Heart right ventricle (tissue), 16 donors: Measurements from ENCODE around the gene POLD3. TPM values are rescaled to one million over a fixed set of nuclear protein-coding genes. Genes with fewer than 3 reads are reported as not detected.

Experiments used
- ATAC-seq, 8 donors: fragments of 200-7000 bp; cut with Tn5 transposase; one replicate each; pipeline ENCODE4 v1.9.1; 2020; ENCODE audit warnings: mild to moderate bottlenecking in 8 of 8, moderate library complexity in 8 of 8, moderate number of reproducible peaks in 1 of 8
- DNase-seq, 2 donors: peaks; one replicate each; pipeline ENCODE4 v3.0.0-alpha.2; 2020
- H3K27ac ChIP-seq, 10 donors: fragments of 200-600 bp; sonication (generic) in 2 of 10; one replicate each; pipeline versions ENCODE4 v1.5.0 to v1.8.0; 2020 to 2022; ENCODE audit warnings: mild to moderate bottlenecking in 3 of 10
- H3K27me3 ChIP-seq, 7 donors: fragments of 200-600 bp; one replicate each; pipeline ENCODE4 v1.8.0; 2021 to 2022; ENCODE audit warnings: mild to moderate bottlenecking in 2 of 7
- H3K36me3 ChIP-seq, 9 donors: fragments of 200-600 bp; sonication (generic) in 1 of 9; one replicate each; pipeline versions ENCODE4 v1.5.0 to v1.8.0; 2020 to 2022; ENCODE audit warnings: mild to moderate bottlenecking in 2 of 9
- H3K4me1 ChIP-seq, 9 donors: fragments of 200-600 bp; sonication (generic) in 1 of 9; one replicate each; pipeline versions ENCODE4 v1.5.0 to v1.8.0; 2020 to 2022; ENCODE audit warnings: mild to moderate bottlenecking in 4 of 9
- H3K4me3 ChIP-seq, 10 donors: fragments of 200-600 bp; sonication (generic) in 2 of 10; one replicate each; pipeline versions ENCODE4 v1.5.0 to v1.8.0; 2020 to 2022; ENCODE audit warnings: mild to moderate bottlenecking in 7 of 10, moderate library complexity in 2 of 10
- H3K9me3 ChIP-seq, 11 donors: fragments of 200-600 bp in 10 of 11; sonication (generic) in 2 of 11; one replicate each; pipeline versions ENCODE4 v1.5.0 to v1.8.0; 2013 to 2022; ENCODE audit warnings: mild to moderate bottlenecking in 2 of 11, control low read depth in 1 of 11, moderate library complexity in 1 of 11
- CTCF ChIP-seq, 9 donors: fragments of 200-600 bp; sonication (generic) in 2 of 9; IDR thresholded peaks; one replicate each; pipeline versions ENCODE4 v1.5.0 to v1.8.0; 2021 to 2022; ENCODE audit warnings: antibody characterized with exemption in 9 of 9, mild to moderate bottlenecking in 5 of 9, moderate library complexity in 1 of 9
- WGBS, 2 donors: extraction: QIAGEN DNeasy Blood & Tissue Kit; methylation state at CpG; one replicate each; pipeline ENCODE4 v1.1.7; 2013; ENCODE audit warnings: inconsistent platforms in 1 of 2; 5-methylcytosine and 5-hydroxymethylcytosine counted together
- intact Hi-C, 10 donors: fragments of 100-400 bp; cut with DNase I; formaldehyde crosslinking; loops; one replicate each; pipeline versions ENCODE4 v1.11.1 to v1.14.2; 2022
- polyA plus RNA-seq, 2 donors: library from polyadenylated mRNA; stranded (reverse); fragments of 200-250 nt; gene quantifications; one replicate each; pipeline ENCODE4 v1.2.3, GENCODE V29; 2013
- total RNA-seq, 10 donors: library from RNA; stranded (reverse); fragmentation: NEBNext Ultra II Directional in 3 of 10; extraction: Animal tissue kit (Norgen Biotek cat#: 25700) in 3 of 10; gene quantifications; one replicate each; pipeline versions ENCODE4 v1.2.1 to v1.2.4, GENCODE V29; 2021 to 2023
- donor health status: Arrhythmogenic right ventricular cardiomyopathy.
- donor health status: ischemic (EF 13 %, LVEDD 7.1; RV severe dilation, severe dysfunction).
- donor health status: healthy with polysubstance abuse.
- donor health status: DM: no; HTN: yes; CAD: no.
- donor health status: DM: no; HTN: no; CAD: no.
- donor health status: ischemic (EF 25% LVEDD 6.9; RV normal size, moderate dysfunction).
- donor health status: ischemic (EF 25% LVEDD 5.7; RV mildly dilated, moderate dysfunction).
- donor health status: healthy.
- donor health status: DM: yes; HTN: yes; CAD: no.
- donor health status: Ischemic cardiomyopathy.
- donor health status: ischemic (EF 35%, LVEDD 5.7; RV mildly dilated, moderate dysfunction).
- donor health status: nonischemic (EF 11% LVEDD 7.7; RV severe dilation, severe dysfunction).
- donor health status: DM: yes; HTN: yes; CAD: no.
- donor health status: PGD.
- donor health status: ischemic (EF 29% LVEDD 5.4; RV normal size, mild dysfunction).
- donor health status: nonischemic (EF 23%, LVEDD 6.1; RV moderate dilation, normal function).

The POLD3 gene
- total and polyA plus RNA-seq, 12 donors, result 4.7 to 8.8 (median 7.9) TPM

- Histone ChIP-seq H3K27ac (peak overlapping the region in 1 of 10 donors; percentile 73), H3K36me3 (peaks cover 0 to 95% (median 14%) of the 10 kb centered on the region in 9 donors), H3K4me3 (no peak overlapping the region), H3K9me3 (no peaks in the 10 kb centered on the region), H3K4me1 (peaks cover 0 to 20% (median 0%) of the 10 kb centered on the region in 9 donors), H3K27me3 (no peaks in the 10 kb centered on the region)
- 99% methylated on average over 3 of the region's 3 CpGs for WGBS, 2 donors
- intact Hi-C loops, result loop anchor here in 1 of 10 donors (5.0 kb wide), 1 partner anchor 121 kb away; no protein-coding TSS in a partner anchor
- ATAC-seq (no peak), DNase-seq (no peak)
- no peak for TF ChIP-seq CTCF (IDR thresholded peaks at IDR 0.05)
These were observed 23.6 kb downstream of the POLD3 start for GRCh38 chr11:74615988-74616387.

GRCh38 chr11:74620531-74620930 lies 28.1 kb downstream of the POLD3 start:
- 83 to 85% methylated on average over 2 of the region's 2 CpGs for WGBS, 2 donors
- DNase-seq (no peak), ATAC-seq (no peak)
- Histone ChIP-seq H3K4me3 (no peak overlapping the region), H3K36me3 (peaks cover 0 to 80% (median 4%) of the 10 kb centered on the region in 9 donors), H3K9me3 (no peaks in the 10 kb centered on the region), H3K27ac (no peak overlapping the region), H3K4me1 (no peaks in the 10 kb centered on the region), H3K27me3 (no peaks in the 10 kb centered on the region)
- TF ChIP-seq CTCF (IDR thresholded peaks at IDR 0.05), result no peak
- intact Hi-C loops, result no loop called here

- Histone ChIP-seq H3K27ac (no peak overlapping the region), H3K4me1 (peaks cover 0 to 8% (median 0%) of the 10 kb centered on the region in 9 donors), H3K36me3 (peaks cover 0 to 61% (median under 1%) of the 10 kb centered on the region in 9 donors), H3K9me3 (no peaks in the 10 kb centered on the region), H3K4me3 (no peak overlapping the region), H3K27me3 (no peaks in the 10 kb centered on the region)
- intact Hi-C loops, result no loop called here
- DNase-seq (no peak), ATAC-seq (no peak)
- WGBS, 2 donors, result 88 to 93% methylated on average over 4 of the region's 4 CpGs
- TF ChIP-seq CTCF (IDR thresholded peaks at IDR 0.05), result no peak
These were observed 33.7 kb downstream of the POLD3 start for GRCh38 chr11:74626130-74626529.

GRCh38 chr11:74626604-74627003 lies 34.2 kb downstream of the POLD3 start:
- no peaks in the 10 kb centered on the region for H3K27me3 ChIP-seq
- peaks cover 0 to 8% (median 0%) of the 10 kb centered on the region in 9 donors for H3K4me1 ChIP-seq
- H3K36me3 ChIP-seq, result peaks cover 0 to 61% (median 0%) of the 10 kb centered on the region in 9 donors
- TF ChIP-seq CTCF (IDR thresholded peaks at IDR 0.05), result no peak
- DNase-seq, result no peak
- 83 to 90% methylated on average over 5 of the region's 5 CpGs for WGBS, 2 donors
- intact Hi-C loops, result no loop called here
- no peak overlapping the region for H3K27ac ChIP-seq
- H3K4me3 ChIP-seq, result no peak overlapping the region
- no peak for ATAC-seq
- no peaks in the 10 kb centered on the region for H3K9me3 ChIP-seq
